Heart left ventricle (tissue), 16 donors: ENCODE results near the gene LRP10. TPM values are rescaled to one million over a fixed set of nuclear protein-coding genes. Genes with fewer than 3 reads are reported as not detected.
"Not testable (repeated sequence)": the region's sequence is repeated elsewhere in the genome, so short reads cannot be mapped to it uniquely, and the experiment has no call there.

Experiments
- ATAC-seq, 4 donors: fragments of 200-7000 bp; cut with Tn5 transposase; one replicate each; pipeline ENCODE4 v1.9.1; 2020 to 2022; ENCODE audit warnings: moderate library complexity in 4 of 4, mild to moderate bottlenecking in 3 of 4, moderate number of reproducible peaks in 1 of 4
- DNase-seq, 5 donors: peaks; one replicate each; pipeline ENCODE4 v3.0.0-alpha.2; 2020
- H3K27ac ChIP-seq, 12 donors: fragments of 200-600 bp; sonication (generic) in 4 of 12; one replicate each; pipeline versions ENCODE4 v1.5.0 to v1.8.0; 2016 to 2022; ENCODE audit warnings: mild to moderate bottlenecking in 2 of 12
- H3K27me3 ChIP-seq, 9 donors: fragments of 200-600 bp; sonication (generic) in 2 of 9; one replicate each; pipeline versions ENCODE4 v1.5.1 to v1.8.0; 2016 to 2022; ENCODE audit warnings: mild to moderate bottlenecking in 3 of 9
- H3K36me3 ChIP-seq, 9 donors: fragments of 200-600 bp; sonication (generic) in 2 of 9; one replicate each; pipeline versions ENCODE4 v1.5.0 to v1.8.0; 2018 to 2022; ENCODE audit warnings: mild to moderate bottlenecking in 2 of 9
- H3K4me1 ChIP-seq, 12 donors: fragments of 200-600 bp; sonication (generic) in 4 of 12; one replicate each; pipeline versions ENCODE4 v1.5.0 to v1.8.0; 2016 to 2022; ENCODE audit warnings: mild to moderate bottlenecking in 3 of 12
- H3K4me3 ChIP-seq, 12 donors: fragments of 200-600 bp; sonication (generic) in 4 of 12; one replicate each; pipeline versions ENCODE4 v1.5.0 to v1.8.0; 2017 to 2022; ENCODE audit warnings: mild to moderate bottlenecking in 9 of 12, moderate library complexity in 4 of 12
- H3K9me3 ChIP-seq, 12 donors: fragments of 200-600 bp; sonication (generic) in 4 of 12; one replicate each; pipeline versions ENCODE4 v1.5.0 to v1.8.0; 2016 to 2022; ENCODE audit warnings: mild to moderate bottlenecking in 1 of 12
- CTCF ChIP-seq, 12 donors: fragments of 200-600 bp; sonication (generic) in 4 of 12; IDR thresholded peaks; one replicate each; pipeline versions ENCODE4 v1.5.0 to v1.8.0; 2018 to 2022; ENCODE audit warnings: antibody characterized with exemption in 12 of 12, mild to moderate bottlenecking in 5 of 12
- POLR2A ChIP-seq, 2 donors: fragments of 450-650 bp; IDR thresholded peaks; one replicate each; pipeline ENCODE4 v1.6.1; 2017; ENCODE audit warnings: antibody characterized with exemption in 2 of 2, mild to moderate bottlenecking in 2 of 2, moderate library complexity in 2 of 2
- WGBS, 4 donors: extraction: QIAGEN DNeasy Blood & Tissue Kit in 2 of 4; methylation state at CpG; one replicate each; pipeline versions ENCODE4 v1.1.5 to v1.1.7; 2013 to 2018; 5-methylcytosine and 5-hydroxymethylcytosine counted together
- intact Hi-C, 10 donors: fragments of 100-400 bp; cut with DNase I; formaldehyde crosslinking; loops; one replicate each; pipeline versions ENCODE4 v1.11.1 to v1.14.2; 2022
- polyA plus RNA-seq, 2 donors: library from polyadenylated mRNA; stranded (reverse); fragments of 200-250 nt; gene quantifications; one replicate each; pipeline ENCODE4 v1.2.3, GENCODE V29; 2013
- total RNA-seq, 9 donors: library from RNA; depleted of rRNA in 2 of 9; stranded (reverse); fragments of >200 nt in 2 of 9; fragmentation: NEBNext Ultra II Directional in 3 of 9; extraction: Animal tissue kit (Norgen Biotek cat#: 25700) in 3 of 9; gene quantifications; one replicate each; pipeline versions ENCODE4 v1.1.0 to v1.2.4, GENCODE V29; 2016 to 2023
- donor health status: ischemic (EF 13 %, LVEDD 7.1; RV severe dilation, severe dysfunction).
- donor health status: healthy with polysubstance abuse.
- donor health status: DM: no; HTN: yes; CAD: no.
- donor health status: DM: no; HTN: no; CAD: no.
- donor health status: ischemic (EF 25% LVEDD 6.9; RV normal size, moderate dysfunction).
- donor health status: ischemic (EF 25% LVEDD 5.7; RV mildly dilated, moderate dysfunction).
- donor health status: healthy.
- donor health status: DM: yes; HTN: yes; CAD: no.
- donor health status: ischemic (EF 35%, LVEDD 5.7; RV mildly dilated, moderate dysfunction).
- donor health status: nonischemic (EF 11% LVEDD 7.7; RV severe dilation, severe dysfunction).
- donor health status: DM: yes; HTN: yes; CAD: no.
- donor health status: PGD.
- donor health status: ischemic (EF 29% LVEDD 5.4; RV normal size, mild dysfunction).
- donor health status: nonischemic (EF 23%, LVEDD 6.1; RV moderate dilation, normal function).

Gene LRP10
- total and polyA plus RNA-seq, 11 donors: 11.0 to 128 (median 64.5) TPM

- H3K4me1 ChIP-seq: peaks cover 3 to 56% (median 50%) of the 10 kb centered on the region in 12 donors
- H3K36me3 ChIP-seq: no peaks in the 10 kb centered on the region
- peaks cover 0 to 6% (median 0%) of the 10 kb centered on the region in 12 donors for H3K9me3 ChIP-seq
- H3K27ac ChIP-seq: peak overlapping the region in 1 of 12 donors; percentile 68
- intact Hi-C loops: loop anchor here (2.0 to 10.0 kb wide), 14 partner anchors 16 to 468 kb away; partner anchors contain the start of gene MMP14 (in 2 of the 10)
- TF ChIP-seq CTCF (IDR thresholded peaks at IDR 0.05): no peak
- TF ChIP-seq POLR2A (IDR thresholded peaks at IDR 0.05): no peak
- DNase-seq (no peak), ATAC-seq (no peak)
- WGBS, 4 donors: 80 to 92% (median 83%) methylated on average over 2 of the region's 2 CpGs
- no peak overlapping the region for H3K4me3 ChIP-seq
- H3K27me3 ChIP-seq: no peaks in the 10 kb centered on the region
Measured at GRCh38 chr14:22852599-22852939, 19.0 kb upstream of the LRP10 start.

- peaks cover 0 to 6% (median 0%) of the 10 kb centered on the region in 12 donors for H3K9me3 ChIP-seq
- TF ChIP-seq CTCF (IDR thresholded peaks at IDR 0.05) (peak; percentile 74 to 97 (median 90)), POLR2A (IDR thresholded peaks at IDR 0.05) (no peak)
- intact Hi-C loops: loop anchor here (1.0 to 10.0 kb wide), 18 partner anchors 16 to 468 kb away; partner anchors contain the start of gene MMP14 (in 3 of the 10)
- no peaks in the 10 kb centered on the region for H3K27me3 ChIP-seq
- H3K27ac ChIP-seq: peak overlapping the region in 7 of 12 donors; percentile 27 to 68 (median 40)
- H3K4me1 ChIP-seq: peaks cover 3 to 51% (median 44%) of the 10 kb centered on the region in 12 donors
- ATAC-seq (peak; percentile 51 to 70 (median 66)), DNase-seq (peak; percentile 84 to 95 (median 87))
- 1 to 3% (median 2%) methylated on average over 18 to 20 of the region's 20 CpGs for WGBS, 4 donors
- H3K4me3 ChIP-seq: peak overlapping the region in 11 of 12 donors; percentile 13 to 69 (median 54)
- no peaks in the 10 kb centered on the region for H3K36me3 ChIP-seq
Measured at GRCh38 chr14:22852940-22853767, 18.4 kb upstream of the LRP10 start.

GRCh38 chr14:22854296-22854695 is 17.2 kb upstream of the LRP10 start:
- not testable (repeated sequence) for H3K9me3 ChIP-seq, H3K36me3 ChIP-seq, H3K27ac ChIP-seq, DNase-seq, H3K4me3 ChIP-seq, H3K27me3 ChIP-seq, ATAC-seq
- WGBS, 4 donors: 94 to 97% (median 97%) methylated on average over 11 of the region's 11 CpGs
- intact Hi-C loops: loop anchor here (5.0 to 10.0 kb wide), 11 partner anchors 79 to 469 kb away; no protein-coding TSS in a partner anchor
- peaks cover 3 to 40% (median 33%) of the 10 kb centered on the region in 12 donors for H3K4me1 ChIP-seq

- Histone ChIP-seq H3K4me1 (peaks cover 3 to 32% (median 25%) of the 10 kb centered on the region in 12 donors), H3K27ac (no peak overlapping the region), H3K36me3 (no peaks in the 10 kb centered on the region), H3K27me3 (no peaks in the 10 kb centered on the region), H3K9me3 (peaks cover 0 to 6% (median 0%) of the 10 kb centered on the region in 12 donors), H3K4me3 (no peak overlapping the region)
- TF ChIP-seq POLR2A (IDR thresholded peaks at IDR 0.05) (no peak), CTCF (IDR thresholded peaks at IDR 0.05) (no peak)
- DNase-seq (no peak), ATAC-seq (no peak)
- WGBS, 4 donors: 93 to 94% (median 94%) methylated on average over 7 to 8 of the region's 8 CpGs
- intact Hi-C loops: loop anchor here (5.0 to 10.0 kb wide), 11 partner anchors 80 to 470 kb away; no protein-coding TSS in a partner anchor
Measured at GRCh38 chr14:22854963-22855724, 16.4 kb upstream of the LRP10 start.
